GM18526 (cell line): ENCODE data around the gene SLC35B2.

Experiments used
- POLR2A ChIP-seq: IDR thresholded peaks from 3 replicates; pipeline ENCODE4 v1.6.1; 2011; ENCODE audit not compliant: insufficient read length; ENCODE audit errors: extremely low read depth

The SLC35B2 gene

DNA sequence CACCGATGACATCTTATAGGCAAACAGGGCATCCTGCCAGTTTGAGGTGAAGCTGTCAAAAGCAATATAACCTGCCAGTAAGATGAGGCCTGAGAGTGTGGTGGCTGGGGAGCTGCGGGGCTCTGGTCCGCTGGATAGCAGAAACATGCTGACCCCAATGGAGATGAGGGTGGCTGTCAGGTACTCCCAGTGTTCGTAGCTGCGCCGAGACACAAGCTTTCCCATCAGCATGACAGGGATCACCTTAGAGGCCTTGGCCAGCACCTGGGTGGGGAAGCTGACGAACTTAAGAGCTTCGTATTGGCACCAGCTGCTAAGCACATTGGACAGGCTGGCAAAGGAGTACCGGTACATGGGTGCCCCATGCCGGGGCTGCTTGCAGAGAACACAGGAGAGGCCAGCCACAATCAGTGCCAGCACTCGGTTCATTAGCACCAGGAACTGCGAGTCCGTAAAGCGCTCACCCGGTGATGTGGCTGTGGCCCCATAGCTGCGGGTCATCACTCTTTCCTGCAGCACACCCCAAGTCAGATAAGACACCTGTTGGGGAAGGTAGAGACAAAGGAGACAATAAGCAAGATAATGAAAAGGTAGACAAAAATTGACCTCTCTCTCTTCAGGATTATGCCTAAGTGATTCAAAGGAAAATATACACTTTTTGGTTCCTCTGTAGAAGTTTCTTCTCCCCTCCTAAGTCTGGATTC lies 2.1 kb downstream of the SLC35B2 start:
- TF ChIP-seq POLR2A = no peak

DNA sequence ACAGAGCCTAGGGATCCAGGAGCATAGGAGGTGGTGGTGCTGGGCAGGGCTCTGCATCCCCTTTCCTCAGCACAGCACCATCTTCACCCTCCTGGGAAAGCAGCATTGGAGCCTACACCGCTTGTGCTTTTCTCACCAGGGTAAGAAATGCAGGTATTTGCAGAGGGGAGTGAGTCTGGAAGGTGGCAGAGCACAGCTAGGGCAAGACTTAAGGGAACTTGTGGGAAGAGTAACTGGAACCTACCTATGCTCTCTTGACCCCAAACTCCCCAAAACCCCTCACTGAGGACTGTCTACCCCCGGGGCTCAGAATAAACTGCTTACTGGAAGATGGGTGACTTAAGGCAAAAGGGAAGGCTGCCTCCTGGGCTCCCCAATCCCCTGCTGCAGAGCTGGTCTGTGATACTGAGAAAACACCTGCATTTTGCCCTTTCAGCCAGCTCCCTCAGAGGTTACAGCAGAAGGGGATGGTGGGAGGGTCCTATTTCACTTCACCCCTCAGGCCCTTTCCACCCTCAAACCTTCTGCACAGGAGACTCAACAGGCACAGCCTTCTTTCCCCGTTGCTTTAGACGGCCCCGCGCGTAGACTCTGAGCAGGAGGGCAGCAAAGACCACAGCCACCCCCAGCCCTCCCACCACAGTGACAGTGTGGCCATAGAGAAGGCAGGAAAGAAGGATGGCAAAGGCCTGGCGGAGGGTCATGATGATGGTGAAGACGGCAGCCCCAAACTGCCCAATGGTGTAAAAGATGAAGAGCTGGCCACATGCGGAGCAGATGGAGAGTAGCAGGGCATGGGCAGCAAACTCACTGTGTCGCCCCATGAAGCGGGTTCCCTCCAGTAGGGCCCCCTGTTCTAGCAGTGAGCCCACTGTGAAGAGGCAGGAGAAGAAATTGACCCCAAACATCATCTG lies 2.9 kb downstream of the SLC35B2 start:
- TF ChIP-seq POLR2A = peak; percentile 2

DNA sequence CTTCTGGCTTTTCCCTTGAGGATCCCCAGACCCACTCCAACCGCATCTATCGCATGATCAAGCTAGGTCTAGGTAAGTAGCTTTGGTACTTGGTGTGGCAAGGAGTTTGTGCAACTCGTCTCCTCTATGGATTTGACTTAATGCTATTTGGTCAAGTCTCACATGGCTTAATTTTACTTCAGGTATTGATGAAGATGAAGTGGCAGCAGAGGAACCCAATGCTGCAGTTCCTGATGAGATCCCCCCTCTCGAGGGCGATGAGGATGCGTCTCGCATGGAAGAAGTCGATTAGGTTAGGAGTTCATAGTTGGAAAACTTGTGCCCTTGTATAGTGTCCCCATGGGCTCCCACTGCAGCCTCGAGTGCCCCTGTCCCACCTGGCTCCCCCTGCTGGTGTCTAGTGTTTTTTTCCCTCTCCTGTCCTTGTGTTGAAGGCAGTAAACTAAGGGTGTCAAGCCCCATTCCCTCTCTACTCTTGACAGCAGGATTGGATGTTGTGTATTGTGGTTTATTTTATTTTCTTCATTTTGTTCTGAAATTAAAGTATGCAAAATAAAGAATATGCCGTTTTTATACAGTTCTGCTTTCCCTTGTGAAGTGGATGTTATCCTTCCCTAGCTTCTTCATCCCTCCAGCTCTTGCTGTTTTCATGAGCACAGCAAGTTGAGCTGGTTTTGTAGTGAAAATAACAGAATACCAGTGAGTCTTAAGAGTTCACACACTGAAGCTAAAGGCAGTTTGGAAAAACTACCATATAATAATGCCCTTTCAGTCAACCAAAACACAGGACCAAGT lies 3.8 kb downstream of the SLC35B2 start:
- TF ChIP-seq POLR2A = no peak

- TF ChIP-seq POLR2A = no peak
These were observed 5.5 kb downstream of the SLC35B2 start for GRCh38 chr6:44251576-44252524.

DNA sequence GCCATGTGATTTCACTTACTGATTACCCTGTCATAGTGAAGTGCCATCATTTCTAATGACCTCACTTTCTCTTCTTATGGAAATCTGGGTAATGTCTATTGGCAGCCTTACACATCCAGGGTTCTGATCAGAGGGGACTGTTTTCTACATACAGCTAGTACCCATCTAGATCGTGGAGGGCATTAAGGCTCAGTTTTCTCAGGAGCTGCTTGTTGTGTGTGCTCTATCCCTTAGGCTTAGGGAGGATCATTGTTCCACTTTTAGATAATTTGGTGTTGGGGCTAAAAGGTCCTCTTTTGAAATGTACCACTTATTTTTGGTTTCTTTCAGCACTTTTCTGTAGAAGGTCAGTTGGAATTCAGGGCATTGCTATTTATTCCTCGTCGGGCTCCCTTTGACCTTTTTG lies 6.6 kb downstream of the SLC35B2 start:
- no peak for TF ChIP-seq POLR2A

- no peak for TF ChIP-seq POLR2A
These were observed 7.1 kb downstream of the SLC35B2 start for GRCh38 chr6:44250067-44250717.

GRCh38 chr6:44249082-44249748 lies 8.1 kb downstream of the SLC35B2 start:
- no peak for TF ChIP-seq POLR2A

DNA sequence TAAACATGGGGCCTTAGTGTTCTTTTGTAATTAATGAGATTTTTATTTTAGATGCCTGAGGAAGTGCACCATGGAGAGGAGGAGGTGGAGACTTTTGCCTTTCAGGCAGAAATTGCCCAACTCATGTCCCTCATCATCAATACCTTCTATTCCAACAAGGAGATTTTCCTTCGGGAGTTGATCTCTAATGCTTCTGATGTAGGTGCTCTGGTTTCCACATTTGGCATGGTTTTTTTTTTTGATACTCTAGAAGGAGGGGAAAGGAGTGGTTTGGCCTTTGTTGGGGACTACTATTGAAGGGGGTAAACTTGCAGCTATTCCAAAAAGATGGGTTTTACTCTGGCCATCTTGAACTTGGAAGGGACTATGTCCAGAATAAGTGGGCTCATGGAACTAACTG lies 8.7 kb downstream of the SLC35B2 start:
- no peak for TF ChIP-seq POLR2A

- TF ChIP-seq POLR2A = peak; percentile 31
These were observed 9.7 kb downstream of the SLC35B2 start for GRCh38 chr6:44247338-44248302.

- TF ChIP-seq POLR2A = peak; percentile 99
These were observed 10.5 kb downstream of the SLC35B2 start, which contains the start of gene HSP90AB1 for GRCh38 chr6:44246663-44247337. Gene HSP90AB1 (plus strand): TSS chr6:44247101. CDS start chr6:44248630, 1,529 bp downstream.

- TF ChIP-seq POLR2A = no peak
These were observed 11.2 kb downstream of the SLC35B2 start for GRCh38 chr6:44245912-44246662.

- no peak for TF ChIP-seq POLR2A
These were observed 11.9 kb downstream of the SLC35B2 start for GRCh38 chr6:44245391-44245911.
